Mucosa of descending colon (tissue), 3 donors: Measurements from ENCODE around the gene ZNF527. TPM values are rescaled to one million over a fixed set of nuclear protein-coding genes. Genes with fewer than 3 reads are reported as not detected.
"Not testable (repeated sequence)": the region's sequence is repeated elsewhere in the genome, so short reads cannot be mapped to it uniquely, and the experiment has no call there.

Experiments
- ATAC-seq: fragments of 200-7000 bp; cut with Tn5 transposase; one replicate; pipeline ENCODE4 v1.9.1; 2020; ENCODE audit warnings: mild to moderate bottlenecking, moderate library complexity
- DNase-seq, 3 donors: peaks; one replicate each; pipeline ENCODE4 v3.0.0-alpha.2; 2020
- H3K36me3 ChIP-seq: fragments of 200-600 bp; one replicate; pipeline ENCODE4 v1.8.0; 2021; ENCODE audit warnings: low read depth, mild to moderate bottlenecking
- H3K4me1 ChIP-seq: fragments of 200-600 bp; one replicate; pipeline ENCODE4 v1.8.0; 2021; ENCODE audit warnings: low read depth, mild to moderate bottlenecking
- H3K4me3 ChIP-seq: fragments of 200-600 bp; one replicate; pipeline ENCODE4 v1.8.0; 2021; ENCODE audit warnings: mild to moderate bottlenecking
- H3K9me3 ChIP-seq: fragments of 200-600 bp; one replicate; pipeline ENCODE4 v1.8.0; 2021; ENCODE audit warnings: mild to moderate bottlenecking
- intact Hi-C, 2 donors: fragments of 100-400 bp; cut with DNase I in 1 of 2; cut with micrococcal nuclease in 1 of 2; formaldehyde crosslinking; loops; one replicate each; pipeline versions ENCODE4 v1.11.0 to v1.11.1; 2022; cut with DNase I, micrococcal nuclease
- total RNA-seq, 3 donors: library from RNA; stranded (reverse); fragmentation: NEBNext Ultra II Directional in 2 of 3; extraction: Animal tissue kit (Norgen Biotek cat#: 25700) in 2 of 3; gene quantifications; one replicate each; pipeline versions ENCODE4 v1.2.1 to v1.2.4, GENCODE V29; 2021 to 2023
- TF ChIP-seq, protein P1 (sequence below): fragments of 200-600 bp; IDR thresholded peaks from one replicate; pipeline ENCODE4 v1.8.0; 2022; ENCODE audit warnings: antibody characterized with exemption, mild to moderate bottlenecking
- donor health status: DM: no; HTN: no; CAD: no; lungs with moderate emphysema.
- donor health status: DM: no; HTN: no; CAD: no.
- donor health status: DM: no; HTN: yes; CAD: no.

The ZNF527 gene
- total RNA-seq, 3 donors from 2014 or later, result 3.6 to 8.5 (median 4.9) TPM

DNA sequence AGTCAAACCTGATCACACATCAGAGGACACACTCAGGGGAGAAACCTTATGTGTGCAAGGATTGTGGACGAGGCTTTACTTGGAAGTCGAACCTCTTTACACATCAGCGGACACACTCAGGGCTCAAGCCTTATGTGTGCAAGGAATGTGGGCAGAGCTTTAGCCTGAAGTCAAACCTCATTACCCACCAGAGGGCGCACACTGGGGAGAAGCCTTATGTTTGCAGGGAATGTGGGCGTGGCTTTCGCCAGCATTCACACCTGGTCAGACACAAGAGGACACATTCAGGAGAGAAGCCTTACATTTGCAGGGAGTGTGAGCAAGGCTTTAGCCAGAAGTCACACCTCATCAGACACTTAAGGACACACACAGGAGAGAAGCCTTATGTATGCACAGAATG, 8.2 kb upstream of the ZNF527 start:
- Histone ChIP-seq H3K36me3 (peaks cover 6% of the 10 kb centered on the region), H3K4me1 (no peaks in the 10 kb centered on the region), H3K9me3 (peaks cover 77% of the 10 kb centered on the region), H3K4me3 (no peak overlapping the region)
- TF ChIP-seq, protein P1, sequence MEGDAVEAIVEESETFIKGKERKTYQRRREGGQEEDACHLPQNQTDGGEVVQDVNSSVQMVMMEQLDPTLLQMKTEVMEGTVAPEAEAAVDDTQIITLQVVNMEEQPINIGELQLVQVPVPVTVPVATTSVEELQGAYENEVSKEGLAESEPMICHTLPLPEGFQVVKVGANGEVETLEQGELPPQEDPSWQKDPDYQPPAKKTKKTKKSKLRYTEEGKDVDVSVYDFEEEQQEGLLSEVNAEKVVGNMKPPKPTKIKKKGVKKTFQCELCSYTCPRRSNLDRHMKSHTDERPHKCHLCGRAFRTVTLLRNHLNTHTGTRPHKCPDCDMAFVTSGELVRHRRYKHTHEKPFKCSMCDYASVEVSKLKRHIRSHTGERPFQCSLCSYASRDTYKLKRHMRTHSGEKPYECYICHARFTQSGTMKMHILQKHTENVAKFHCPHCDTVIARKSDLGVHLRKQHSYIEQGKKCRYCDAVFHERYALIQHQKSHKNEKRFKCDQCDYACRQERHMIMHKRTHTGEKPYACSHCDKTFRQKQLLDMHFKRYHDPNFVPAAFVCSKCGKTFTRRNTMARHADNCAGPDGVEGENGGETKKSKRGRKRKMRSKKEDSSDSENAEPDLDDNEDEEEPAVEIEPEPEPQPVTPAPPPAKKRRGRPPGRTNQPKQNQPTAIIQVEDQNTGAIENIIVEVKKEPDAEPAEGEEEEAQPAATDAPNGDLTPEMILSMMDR, result no peak
- peak; percentile 19 for ATAC-seq
- intact Hi-C loops, result no loop called here
- peak in 1 of 3 donors; percentile 7 for DNase-seq

DNA sequence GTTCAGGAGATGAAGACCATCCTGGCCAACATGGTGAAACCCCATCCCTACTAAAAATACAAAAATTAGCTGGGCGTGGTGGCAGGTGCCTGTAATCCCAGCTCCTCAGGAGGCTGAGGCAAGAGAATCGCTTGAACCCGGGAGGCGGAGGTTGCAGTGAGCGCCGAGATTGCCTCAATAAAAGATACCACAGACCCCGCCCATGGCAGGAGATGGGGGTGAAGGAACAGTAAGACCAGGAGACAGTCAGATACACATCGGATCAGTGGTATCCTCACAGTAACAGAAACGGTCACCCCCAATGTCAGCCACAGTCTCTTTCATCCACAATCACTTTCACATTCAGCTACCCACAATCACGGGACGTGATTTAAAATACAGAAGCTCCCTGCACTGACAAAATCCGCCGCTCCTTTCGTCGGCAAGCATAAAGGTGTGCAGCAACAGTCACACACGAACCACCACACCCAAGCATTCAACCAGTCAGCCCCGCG, 466 bp upstream of the ZNF527 start:
- H3K9me3 ChIP-seq, result peaks cover 22% of the 10 kb centered on the region
- intact Hi-C loops, H3K4me1 ChIP-seq, ATAC-seq, H3K36me3 ChIP-seq: not testable (repeated sequence)
- peak overlapping the region; percentile 54 for H3K4me3 ChIP-seq
- DNase-seq, result peak in 2 of 3 donors; percentile 55 to 58

DNA sequence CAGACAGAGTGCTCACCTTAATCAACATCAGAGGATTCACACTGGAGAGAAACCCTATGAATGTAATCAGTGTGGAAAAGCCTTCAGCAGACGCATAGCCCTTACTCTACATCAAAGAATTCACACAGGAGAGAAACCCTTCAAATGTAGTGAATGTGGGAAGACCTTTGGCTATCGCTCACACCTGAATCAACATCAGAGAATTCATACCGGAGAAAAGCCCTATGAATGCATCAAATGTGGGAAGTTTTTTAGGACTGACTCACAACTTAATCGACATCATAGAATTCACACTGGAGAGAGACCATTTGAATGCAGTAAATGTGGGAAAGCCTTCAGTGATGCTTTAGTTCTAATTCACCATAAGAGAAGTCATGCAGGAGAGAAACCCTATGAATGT, 18.3 kb downstream of the ZNF527 start:
- H3K4me3 ChIP-seq, result no peak overlapping the region
- intact Hi-C loops, result no loop called here
- H3K36me3 ChIP-seq, result peaks cover 16% of the 10 kb centered on the region
- H3K4me1 ChIP-seq, result no peaks in the 10 kb centered on the region
- ATAC-seq, result no peak
- peaks cover 99% of the 10 kb centered on the region for H3K9me3 ChIP-seq
- TF ChIP-seq, protein P1, result no peak
- no peak for DNase-seq

DNA sequence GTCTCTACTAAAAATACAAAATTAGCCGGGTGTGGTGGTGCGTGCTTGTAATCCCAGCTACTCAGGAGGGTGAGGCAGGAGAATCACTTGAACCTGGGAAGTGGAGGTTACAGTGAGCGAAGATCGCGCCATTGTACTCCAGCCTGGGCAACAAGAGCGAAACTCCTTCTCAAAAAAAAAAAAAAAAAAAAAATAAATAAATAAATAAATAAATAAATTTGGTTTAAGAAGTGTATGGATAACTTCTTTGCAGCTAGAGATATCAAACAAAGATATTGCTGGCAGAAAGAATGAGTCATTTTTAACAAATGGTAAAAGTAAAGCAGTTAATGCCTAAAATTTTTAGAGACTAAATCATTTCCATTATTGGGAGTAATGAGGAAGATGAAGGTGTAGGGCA, 20.5 kb downstream of the ZNF527 start:
- H3K4me1 ChIP-seq, ATAC-seq, H3K4me3 ChIP-seq, DNase-seq, intact Hi-C loops: not testable (repeated sequence)
- peaks cover 99% of the 10 kb centered on the region for H3K9me3 ChIP-seq
- peaks cover 16% of the 10 kb centered on the region for H3K36me3 ChIP-seq

DNA sequence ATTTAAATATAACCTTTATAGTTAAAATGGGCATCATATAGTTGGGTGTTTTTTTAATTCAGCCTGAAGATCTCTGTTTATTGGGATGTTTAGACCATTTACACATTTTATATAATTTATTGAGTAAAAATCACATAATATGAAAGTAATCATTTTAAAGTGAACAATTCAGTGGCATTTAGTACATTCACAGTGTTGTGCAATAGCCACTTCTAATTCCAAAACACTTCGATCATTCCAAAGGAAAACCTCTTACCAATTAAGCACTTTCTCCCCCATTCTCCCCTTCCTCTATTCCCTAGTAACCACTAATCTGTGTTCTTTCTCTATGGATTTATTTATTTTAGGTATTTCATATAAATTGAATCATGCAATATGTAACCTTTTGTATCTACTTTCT, 30.2 kb downstream of the ZNF527 start:
- H3K9me3 ChIP-seq, result peaks cover 96% of the 10 kb centered on the region

DNA sequence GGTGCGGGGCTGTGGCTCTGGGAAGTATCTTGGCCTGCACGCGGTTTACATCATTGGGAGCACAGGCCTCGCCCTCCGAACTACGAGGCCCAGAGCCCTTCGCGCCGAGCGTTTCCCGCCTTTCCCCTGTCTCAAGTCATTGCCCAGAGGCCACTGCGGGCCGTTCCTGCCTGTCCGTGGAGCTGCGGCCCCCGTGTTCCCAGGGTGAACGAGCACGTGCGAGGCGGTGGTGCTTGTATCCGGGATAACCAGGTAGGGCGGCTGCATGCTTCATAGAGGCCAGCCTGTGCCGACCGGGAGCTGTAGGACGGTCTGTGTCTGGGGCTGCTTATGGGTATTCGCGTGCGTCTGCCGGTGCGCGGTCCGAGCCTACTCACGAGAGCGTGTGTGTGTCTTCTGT, 32.5 kb downstream of the ZNF527 start:
- peaks cover 96% of the 10 kb centered on the region for H3K9me3 ChIP-seq
- no peak overlapping the region for H3K4me3 ChIP-seq
- TF ChIP-seq, protein P1, result no peak
- DNase-seq (no peak), ATAC-seq (no peak)
- H3K4me1 ChIP-seq, result no peaks in the 10 kb centered on the region
- intact Hi-C loops, result no loop called here
- no peaks in the 10 kb centered on the region for H3K36me3 ChIP-seq

More for the DNA sequence above, 30.2 kb downstream of the ZNF527 start:
- DNase-seq (no peak), ATAC-seq (no peak)
- TF ChIP-seq, protein P1, result no peak
- no peaks in the 10 kb centered on the region for H3K36me3 ChIP-seq
- intact Hi-C loops, result no loop called here
- no peak overlapping the region for H3K4me3 ChIP-seq
- no peaks in the 10 kb centered on the region for H3K4me1 ChIP-seq

DNA sequence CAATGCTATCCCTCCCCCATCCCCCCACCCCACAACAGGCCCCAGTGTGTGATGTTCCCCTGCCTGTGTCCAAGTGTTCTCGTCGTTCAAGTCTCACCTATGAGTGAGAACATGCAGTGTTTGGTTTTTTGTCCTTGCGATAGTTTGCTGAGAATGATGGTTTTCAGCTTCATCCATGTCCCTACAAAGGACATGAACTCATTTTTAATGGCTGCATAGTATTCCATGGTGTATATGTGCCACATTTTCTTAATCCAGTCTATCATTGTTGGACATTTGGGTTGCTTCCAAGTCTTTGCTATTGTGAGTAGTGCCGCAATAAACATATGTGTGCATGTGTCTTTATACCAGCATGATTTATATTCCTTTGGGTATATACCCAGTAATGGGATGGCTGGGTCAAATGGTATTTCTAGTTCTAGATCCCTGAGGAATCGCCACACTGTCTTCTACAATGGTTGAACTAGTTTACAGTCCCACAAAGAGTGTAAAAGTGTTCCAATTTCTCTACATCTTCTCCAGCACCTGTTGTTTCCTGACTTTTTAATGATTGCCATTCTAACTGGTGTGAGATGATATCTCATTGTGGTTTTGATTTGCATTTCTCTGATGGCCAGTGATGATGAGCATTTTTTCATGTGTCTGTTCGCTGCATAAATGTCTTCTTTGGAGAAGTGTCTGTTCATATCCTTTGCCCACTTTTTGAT, 35.4 kb downstream of the ZNF527 start:
- H3K36me3 ChIP-seq, intact Hi-C loops, H3K4me1 ChIP-seq, H3K4me3 ChIP-seq, ATAC-seq, DNase-seq: not testable (repeated sequence)
- peaks cover 96% of the 10 kb centered on the region for H3K9me3 ChIP-seq
